Measurements from ENCODE around the gene C1QB.

The C1QB gene

DNA sequence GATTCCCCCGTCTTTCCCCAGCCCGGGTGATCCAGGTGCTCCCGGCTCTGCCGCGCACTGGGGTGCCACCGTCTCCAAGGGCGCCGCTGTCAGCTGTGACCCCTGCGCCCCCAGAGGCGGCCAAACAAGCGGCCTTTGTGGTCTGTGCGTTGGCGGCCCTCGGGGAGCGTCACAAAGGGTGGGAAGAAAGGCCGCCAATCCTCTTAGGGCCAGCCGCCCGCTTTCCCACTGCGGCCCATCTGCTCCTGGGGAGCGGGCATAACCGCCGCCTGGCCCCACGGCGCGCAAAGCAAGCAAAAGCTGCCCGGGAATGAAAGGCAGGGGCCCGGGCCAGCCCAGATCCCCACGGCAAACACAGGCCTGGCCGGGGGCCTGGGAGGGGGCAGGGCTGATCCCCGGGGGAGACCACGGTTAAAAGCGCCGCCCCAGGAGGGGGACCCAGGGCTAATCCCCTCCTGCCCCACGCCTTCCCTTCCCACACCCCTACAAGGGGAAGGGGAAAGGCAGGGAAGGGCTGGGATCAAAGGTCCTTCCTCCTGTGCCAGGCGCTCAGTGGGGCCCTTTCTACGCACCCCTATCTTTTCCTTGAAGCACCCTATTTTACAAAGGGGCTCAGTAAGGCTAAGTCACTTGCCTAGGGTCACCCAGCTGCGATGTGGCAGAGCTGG, 24.0 kb downstream of the C1QB start:
- in situ Hi-C loops (cut with MboI; ENCODE audit: low pct_unique_long_range_greater_than_20kb, low sequenced_read_pairs, unreplicated experiment), result no loop called here
- DNase-seq (ENCODE audit: low spot score), result no peak
- TF ChIP-seq CTCF (IDR thresholded peaks at IDR 0.05; ENCODE audit: extremely low read depth, insufficient read depth, missing control alignments), result no peak

GRCh38 chr1:22677931-22678896, 25.2 kb downstream of the C1QB start:
- DNase-seq (ENCODE audit: low spot score), result no peak
- TF ChIP-seq CTCF (IDR thresholded peaks at IDR 0.05; ENCODE audit: extremely low read depth, insufficient read depth, missing control alignments), result no peak
- in situ Hi-C loops (cut with MboI; ENCODE audit: low pct_unique_long_range_greater_than_20kb, low sequenced_read_pairs, unreplicated experiment), result no loop called here

- DNase-seq (ENCODE audit: low spot score), result no peak
- in situ Hi-C loops (cut with MboI; ENCODE audit: low pct_unique_long_range_greater_than_20kb, low sequenced_read_pairs, unreplicated experiment), result no loop called here
- no peak for TF ChIP-seq CTCF (IDR thresholded peaks at IDR 0.05; ENCODE audit: extremely low read depth, insufficient read depth, missing control alignments)
Measured at GRCh38 chr1:22680726-22681125, 27.7 kb downstream of the C1QB start.

GRCh38 chr1:22681556-22682276, 28.7 kb downstream of the C1QB start:
- no peak for TF ChIP-seq CTCF (IDR thresholded peaks at IDR 0.05; ENCODE audit: extremely low read depth, insufficient read depth, missing control alignments)
- in situ Hi-C loops (cut with MboI; ENCODE audit: low pct_unique_long_range_greater_than_20kb, low sequenced_read_pairs, unreplicated experiment), result no loop called here

DNA sequence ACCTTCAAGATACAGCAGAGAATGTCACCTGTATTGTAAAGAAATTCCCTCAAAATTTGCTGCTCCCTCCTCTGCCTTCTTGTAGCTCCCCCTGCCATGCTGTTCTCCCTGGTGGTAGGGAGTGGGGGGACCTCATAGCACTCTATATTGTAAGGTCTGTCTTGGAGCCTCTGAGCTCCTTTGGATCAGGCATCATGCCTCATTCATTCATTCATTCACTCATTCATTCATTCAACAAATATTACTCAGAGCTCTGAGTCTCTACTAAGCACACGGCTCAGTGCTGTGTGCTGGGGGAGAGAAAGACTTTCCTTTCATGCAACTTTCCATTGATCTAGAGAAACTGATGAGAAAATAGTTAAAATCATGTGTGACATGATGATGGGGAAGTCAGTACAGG, 30.5 kb downstream of the C1QB start:
- TF ChIP-seq CTCF (IDR thresholded peaks at IDR 0.05; ENCODE audit: extremely low read depth, insufficient read depth, missing control alignments), result no peak
- no peak for DNase-seq (ENCODE audit: low spot score)
- in situ Hi-C loops (cut with MboI; ENCODE audit: low pct_unique_long_range_greater_than_20kb, low sequenced_read_pairs, unreplicated experiment), result no loop called here

More at GRCh38 chr1:22681556-22682276, 28.7 kb downstream of the C1QB start:
- DNase-seq (ENCODE audit: low spot score), result no peak

- in situ Hi-C loops (cut with MboI; ENCODE audit: low pct_unique_long_range_greater_than_20kb, low sequenced_read_pairs, unreplicated experiment), result no loop called here
- no peak for DNase-seq (ENCODE audit: low spot score)
- no peak for TF ChIP-seq CTCF (IDR thresholded peaks at IDR 0.05; ENCODE audit: extremely low read depth, insufficient read depth, missing control alignments)
Measured at GRCh38 chr1:22685591-22686059, 32.6 kb downstream of the C1QB start.

Data from GM13977 (cell line).